Effector memory CD8-positive, alpha-beta T cell (primary cell): ENCODE measurements around the gene GOLM1.
A peak's percentile ranks its signal among the peaks of the same experiment; 100 is the strongest.

Experiments
- ATAC-seq: fragments of 150-1000 bp; cut with Tn5 transposase; replicated peaks from 2 replicates; pipeline ENCODE4 v1.10.0; 2021; ENCODE audit warnings: mild to moderate bottlenecking, moderate library complexity
- DNase-seq, 3 experiments: peaks; one replicate each; pipeline ENCODE4 v3.0.0; 2021
- H3K27ac Mint-ChIP-seq, 2 donors: one replicate each; pipeline ENCODE4 v1.8.0; 2022; ENCODE audit warnings: mild to moderate bottlenecking in 2 of 2, mixed read lengths in 2 of 2, moderate library complexity in 2 of 2
- H3K27me3 Mint-ChIP-seq, 2 donors: one replicate each; pipeline ENCODE4 v1.8.0; 2022; ENCODE audit warnings: mixed read lengths in 2 of 2
- H3K36me3 Mint-ChIP-seq: one replicate; pipeline ENCODE4 v1.8.0; 2022; ENCODE audit warnings: mild to moderate bottlenecking, moderate library complexity, mixed read lengths; ENCODE audit not compliant: insufficient read depth
- H3K4me1 Mint-ChIP-seq, 2 donors: one replicate each; pipeline ENCODE4 v1.8.0; 2022; ENCODE audit warnings: low read depth in 2 of 2, mixed read lengths in 2 of 2
- H3K4me3 Mint-ChIP-seq, 2 donors: one replicate each; pipeline ENCODE4 v1.8.0; 2022; ENCODE audit warnings: mild to moderate bottlenecking in 2 of 2, mixed read lengths in 2 of 2, moderate library complexity in 2 of 2
- H3K9me3 Mint-ChIP-seq, 2 donors: one replicate each; pipeline ENCODE4 v1.8.0; 2022; ENCODE audit warnings: mixed read lengths in 2 of 2

Gene GOLM1

GRCh38 chr9:86047361-86047760 lies 52.0 kb downstream of the GOLM1 start:
- peaks cover 0 to 8% of the 10 kb centered on the region in 2 donors for H3K27me3 Mint-ChIP-seq

DNA sequence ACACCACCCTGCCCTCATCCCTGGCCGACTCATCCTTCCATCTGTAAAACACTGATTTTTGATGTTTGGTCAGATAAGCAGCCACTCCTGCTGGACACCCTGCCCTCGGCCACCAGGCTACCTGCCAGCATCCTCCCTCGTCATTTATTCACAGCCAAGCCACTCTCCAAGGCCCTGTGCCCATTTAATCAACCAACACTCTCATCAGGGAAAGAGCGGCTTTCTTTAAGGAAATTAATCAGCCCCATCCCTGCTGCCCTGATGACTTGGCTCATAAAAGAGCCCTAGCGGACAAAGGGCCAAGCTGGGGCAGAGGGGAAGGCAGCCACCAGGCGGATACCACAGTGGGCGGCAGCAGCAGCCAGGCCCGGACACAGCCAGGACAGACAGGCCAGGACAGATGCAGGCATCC lies 52.4 kb downstream of the GOLM1 start:
- Mint-ChIP-seq H3K27ac (no peak overlapping the region), H3K9me3 (no peaks in the 10 kb centered on the region), H3K4me1 (no peaks in the 10 kb centered on the region), H3K36me3 (no peaks in the 10 kb centered on the region), H3K4me3 (no peak overlapping the region), H3K27me3 (peaks cover 0 to 8% of the 10 kb centered on the region in 2 donors)
- no peak for DNase-seq
- ATAC-seq: no peak

More at GRCh38 chr9:86047361-86047760, 52.0 kb downstream of the GOLM1 start:
- Mint-ChIP-seq H3K9me3 (no peaks in the 10 kb centered on the region), H3K4me1 (no peaks in the 10 kb centered on the region), H3K36me3 (no peaks in the 10 kb centered on the region), H3K27ac (no peak overlapping the region), H3K4me3 (no peak overlapping the region)
- ATAC-seq: no peak
- no peak for DNase-seq

GRCh38 chr9:86046071-86046636 lies 53.2 kb downstream of the GOLM1 start:
- Mint-ChIP-seq H3K9me3 (no peaks in the 10 kb centered on the region), H3K27me3 (peaks cover 0 to 8% of the 10 kb centered on the region in 2 donors), H3K27ac (no peak overlapping the region), H3K4me3 (no peak overlapping the region), H3K36me3 (no peaks in the 10 kb centered on the region), H3K4me1 (no peaks in the 10 kb centered on the region)
- DNase-seq: no peak
- ATAC-seq: no peak

DNA sequence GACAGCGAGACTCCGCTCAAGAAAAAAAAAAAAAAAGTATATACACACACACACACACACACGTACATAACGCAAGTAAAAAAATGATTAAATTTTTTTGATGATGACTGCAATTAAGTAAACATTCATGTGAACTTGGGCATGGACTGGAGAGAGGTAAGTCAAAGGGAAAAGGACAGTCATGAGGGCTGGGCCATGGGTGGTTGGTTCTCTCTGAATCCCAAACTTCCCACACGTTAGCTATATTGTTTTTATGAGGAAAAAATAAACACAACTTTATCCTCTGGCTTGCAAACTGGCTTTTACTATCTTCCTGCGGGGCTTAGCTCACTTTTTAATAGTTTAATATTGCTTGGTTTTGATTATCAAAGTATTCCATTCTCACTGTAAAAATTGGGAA lies 53.7 kb downstream of the GOLM1 start:
- no peaks in the 10 kb centered on the region for H3K36me3 Mint-ChIP-seq
- no peaks in the 10 kb centered on the region for H3K4me1 Mint-ChIP-seq

DNA sequence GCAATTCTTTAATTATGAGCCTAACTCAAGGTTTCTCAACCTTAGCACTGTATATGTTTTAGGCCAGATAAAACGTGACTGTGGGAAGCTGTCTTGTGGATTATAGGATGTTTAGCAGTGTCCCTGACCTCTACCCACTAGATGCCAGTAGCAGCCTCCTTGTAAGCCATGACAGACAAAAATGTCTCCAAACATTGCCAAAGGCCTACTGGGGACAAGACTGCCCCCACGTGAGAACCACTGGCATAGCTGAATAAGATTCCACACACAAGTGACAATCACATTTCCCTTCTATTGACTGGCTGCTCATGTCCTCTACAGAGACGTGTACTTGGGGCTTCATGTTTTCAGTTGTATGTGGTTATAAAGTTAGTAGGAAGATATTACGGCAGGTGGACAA lies 55.4 kb downstream of the GOLM1 start:
- ATAC-seq (no peak), DNase-seq (no peak)
- no peak overlapping the region for H3K27ac Mint-ChIP-seq
- H3K9me3 Mint-ChIP-seq: no peaks in the 10 kb centered on the region
- H3K36me3 Mint-ChIP-seq: no peaks in the 10 kb centered on the region
- no peaks in the 10 kb centered on the region for H3K27me3 Mint-ChIP-seq
- H3K4me3 Mint-ChIP-seq: no peak overlapping the region
- H3K4me1 Mint-ChIP-seq: no peaks in the 10 kb centered on the region

More for the DNA sequence above, 53.7 kb downstream of the GOLM1 start:
- H3K27ac Mint-ChIP-seq: no peak overlapping the region
- no peak overlapping the region for H3K4me3 Mint-ChIP-seq
- ATAC-seq (no peak), DNase-seq (no peak)
- no peaks in the 10 kb centered on the region for H3K9me3 Mint-ChIP-seq
- peaks cover 0 to 3% of the 10 kb centered on the region in 2 donors for H3K27me3 Mint-ChIP-seq

DNA sequence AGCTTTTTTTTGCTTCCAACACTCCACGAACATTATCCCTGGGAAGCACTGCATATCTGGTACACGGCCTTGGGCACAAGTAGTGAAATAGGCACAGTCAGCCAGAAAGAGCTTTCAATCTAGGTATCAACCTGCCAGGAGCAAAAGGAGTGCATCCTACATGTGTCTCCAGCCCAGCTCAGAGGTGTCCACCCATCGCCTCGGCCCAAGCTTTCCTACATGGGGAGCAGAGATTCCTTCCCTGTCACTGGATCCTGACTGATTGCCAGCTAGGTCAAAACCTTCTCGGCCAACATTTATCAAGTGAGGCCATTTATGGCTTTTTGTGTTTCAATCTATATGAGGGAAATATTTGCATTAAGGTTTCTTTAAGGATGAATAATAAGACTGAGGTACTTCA lies 55.8 kb downstream of the GOLM1 start:
- Mint-ChIP-seq H3K9me3 (no peaks in the 10 kb centered on the region), H3K4me1 (no peaks in the 10 kb centered on the region), H3K4me3 (no peak overlapping the region), H3K27ac (no peak overlapping the region), H3K27me3 (no peaks in the 10 kb centered on the region), H3K36me3 (no peaks in the 10 kb centered on the region)
- ATAC-seq (no peak), DNase-seq (no peak)

GRCh38 chr9:86042199-86042978 lies 57.0 kb downstream of the GOLM1 start:
- ATAC-seq (no peak), DNase-seq (no peak)
- Mint-ChIP-seq H3K27ac (no peak overlapping the region), H3K4me3 (no peak overlapping the region), H3K27me3 (no peaks in the 10 kb centered on the region), H3K9me3 (no peaks in the 10 kb centered on the region), H3K4me1 (no peaks in the 10 kb centered on the region), H3K36me3 (peaks cover 2% of the 10 kb centered on the region)

- Mint-ChIP-seq H3K36me3 (peaks cover 2% of the 10 kb centered on the region), H3K4me3 (no peak overlapping the region), H3K4me1 (no peaks in the 10 kb centered on the region), H3K9me3 (no peaks in the 10 kb centered on the region), H3K27ac (no peak overlapping the region), H3K27me3 (no peaks in the 10 kb centered on the region)
- ATAC-seq: no peak
- no peak for DNase-seq
Measured at GRCh38 chr9:86041311-86041741, 58.0 kb downstream of the GOLM1 start.

DNA sequence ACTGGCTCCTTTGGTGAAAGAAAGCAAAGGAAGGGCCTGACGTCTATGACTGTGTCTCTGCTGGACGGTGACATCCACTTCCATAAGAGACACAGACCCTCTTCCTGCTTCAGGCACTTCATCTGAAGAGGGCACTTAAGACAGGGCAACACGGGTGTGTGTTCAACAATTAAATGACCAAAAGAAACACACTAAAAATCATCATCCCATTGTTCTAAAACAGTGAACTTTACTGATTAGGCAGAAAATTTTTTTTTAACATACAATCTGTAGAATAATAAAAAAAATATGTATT lies 58.5 kb downstream of the GOLM1 start:
- Mint-ChIP-seq H3K4me1 (no peaks in the 10 kb centered on the region), H3K9me3 (no peaks in the 10 kb centered on the region), H3K36me3 (peaks cover 2% of the 10 kb centered on the region), H3K27ac (peak overlapping the region in 1 of 2 donors; percentile 19), H3K27me3 (no peaks in the 10 kb centered on the region), H3K4me3 (no peak overlapping the region)
- DNase-seq: no peak
- ATAC-seq: no peak

GRCh38 chr9:86039991-86040860 lies 59.1 kb downstream of the GOLM1 start:
- Mint-ChIP-seq H3K4me1 (no peaks in the 10 kb centered on the region), H3K27me3 (no peaks in the 10 kb centered on the region), H3K9me3 (no peaks in the 10 kb centered on the region), H3K27ac (peak overlapping the region in 1 of 2 donors; percentile 19), H3K36me3 (peaks cover 6% of the 10 kb centered on the region), H3K4me3 (no peak overlapping the region)
- ATAC-seq (no peak), DNase-seq (no peak)

DNA sequence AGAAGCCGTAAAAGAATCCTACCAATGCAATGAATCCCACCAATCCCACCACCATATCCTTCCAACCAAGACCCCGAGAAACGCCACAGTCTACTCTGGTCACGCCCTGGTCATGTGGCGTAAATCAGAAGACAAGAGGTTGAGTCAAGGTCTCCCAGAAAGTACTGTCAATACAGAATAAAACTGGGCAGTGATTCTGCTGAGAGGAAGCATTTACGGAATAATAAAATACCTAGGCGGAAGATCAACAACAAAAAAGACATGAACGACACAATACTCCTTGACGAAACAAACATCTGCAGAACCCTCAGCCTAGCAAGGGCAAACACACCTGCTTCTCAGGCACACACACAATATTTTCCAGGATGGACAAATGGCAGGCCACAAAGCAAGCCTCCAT lies 62.8 kb downstream of the GOLM1 start:
- Mint-ChIP-seq H3K4me1 (no peaks in the 10 kb centered on the region), H3K4me3 (no peak overlapping the region), H3K36me3 (peaks cover 10% of the 10 kb centered on the region), H3K27me3 (no peaks in the 10 kb centered on the region), H3K27ac (no peak overlapping the region), H3K9me3 (peaks cover 0 to 1% of the 10 kb centered on the region in 2 donors)
- DNase-seq (no peak), ATAC-seq (no peak)

- H3K4me3 Mint-ChIP-seq: no peak overlapping the region
- no peaks in the 10 kb centered on the region for H3K27me3 Mint-ChIP-seq
- no peaks in the 10 kb centered on the region for H3K4me1 Mint-ChIP-seq
- H3K36me3 Mint-ChIP-seq: peaks cover 10% of the 10 kb centered on the region
- ATAC-seq (no peak), DNase-seq (no peak)
- peaks cover 0 to 1% of the 10 kb centered on the region in 2 donors for H3K9me3 Mint-ChIP-seq
- no peak overlapping the region for H3K27ac Mint-ChIP-seq
Measured at GRCh38 chr9:86035827-86036440, 63.4 kb downstream of the GOLM1 start.

DNA sequence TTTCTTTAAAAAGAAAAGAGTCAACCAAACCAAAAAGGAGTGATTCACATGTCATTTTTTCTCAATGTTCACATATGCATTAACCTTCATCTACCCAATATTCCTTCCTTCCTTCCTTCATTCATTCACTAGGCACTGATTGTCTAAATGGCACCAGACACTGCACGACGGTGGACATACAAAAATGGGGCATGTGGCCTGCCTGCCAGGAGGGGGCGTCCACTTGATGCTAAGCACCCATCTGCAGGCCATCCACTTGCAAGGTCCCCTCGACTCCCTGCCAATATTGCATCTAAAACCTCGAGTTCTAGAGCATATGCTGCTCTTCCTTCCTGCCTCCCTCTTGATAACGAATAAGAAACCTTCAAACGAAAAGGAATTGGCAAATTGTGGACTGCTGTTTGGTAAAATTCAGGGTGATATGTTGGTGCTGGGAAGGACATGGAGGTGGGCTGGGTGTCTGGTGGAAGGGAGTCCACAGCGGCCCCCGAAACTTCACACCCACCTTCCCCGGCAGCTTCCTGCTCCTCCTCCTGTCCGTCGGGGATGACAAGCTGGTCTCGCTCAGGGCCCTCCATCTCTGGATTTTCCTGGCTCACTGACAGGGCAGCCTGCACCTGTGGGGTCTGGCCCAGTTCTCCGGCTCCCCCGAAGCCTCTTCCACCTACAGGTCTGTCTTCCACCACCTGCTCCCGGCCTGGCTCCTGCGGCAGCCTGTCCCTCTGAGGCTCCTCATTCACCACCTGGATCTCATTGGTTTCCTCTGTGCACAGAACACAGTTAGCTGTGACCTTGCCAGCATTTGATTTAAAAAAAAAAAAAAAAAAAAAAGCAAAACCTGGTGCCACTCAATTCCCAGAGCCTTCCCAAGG lies 64.3 kb downstream of the GOLM1 start:
- DNase-seq: no peak
- no peak for ATAC-seq
- Mint-ChIP-seq H3K4me1 (no peaks in the 10 kb centered on the region), H3K9me3 (peaks cover 0 to 1% of the 10 kb centered on the region in 2 donors), H3K36me3 (peaks cover 10% of the 10 kb centered on the region), H3K27ac (no peak overlapping the region), H3K4me3 (no peak overlapping the region), H3K27me3 (no peaks in the 10 kb centered on the region)
